Cardiac muscle cell (in vitro differentiated cells and primary cell): Measurements from ENCODE around the gene SND1. TPM values are rescaled to one million over a fixed set of nuclear protein-coding genes. Genes with fewer than 3 reads are reported as not detected.

ENCODE experiments used
- DNase-seq, 2 donors: peaks; one replicate each; pipeline versions ENCODE4 v3.0.0 to v3.0.0-alpha.2; 2010 to 2017; ENCODE audit warnings: low read depth in 1 of 2, low spot score in 1 of 2
- H3K27ac ChIP-seq: fragments of 200-600 bp; sonication (generic); 2 replicates; pipeline ENCODE4 v1.5.1; 2016
- H3K27me3 ChIP-seq: fragments of 200-600 bp; sonication (generic); 2 replicates; pipeline ENCODE4 v1.6.0; 2016; ENCODE audit warnings: control low read depth
- H3K36me3 ChIP-seq: fragments of 200-600 bp; sonication (generic); 2 replicates; pipeline ENCODE4 v1.5.1; 2016; ENCODE audit warnings: control low read depth
- H3K4me1 ChIP-seq: fragments of 200-600 bp; sonication (generic); 2 replicates; pipeline ENCODE4 v1.8.1; 2017; ENCODE audit warnings: low read depth, mild to moderate bottlenecking, mixed run types
- H3K4me3 ChIP-seq: fragments of 200-600 bp; sonication (generic); 2 replicates; pipeline ENCODE4 v1.5.1; 2016; ENCODE audit warnings: mild to moderate bottlenecking
- H3K9me3 ChIP-seq: fragments of 200-600 bp; sonication (generic); 2 replicates; pipeline ENCODE4 v1.5.1; 2017; ENCODE audit warnings: low read depth, mild to moderate bottlenecking, control low read depth
- polyA plus RNA-seq: library from polyadenylated mRNA; unstranded; fragments of >200 nt; fragmentation: Nextera tagmentation; extraction: Ambion mirVana; gene quantifications from 2 replicates; pipeline ENCODE4 v1.2.1, GENCODE V29; 2016
- total RNA-seq: library from RNA; depleted of rRNA; stranded (reverse); fragments of >200 nt; gene quantifications from 2 replicates; pipeline ENCODE4 v1.2.3, GENCODE V29; 2016
- TF ChIP-seq, protein P1 (sequence below): IDR thresholded peaks from 2 replicates; pipeline ENCODE4 v1.5.1; 2012; ENCODE audit warnings: low read depth, mild to moderate bottlenecking, low read length

Gene SND1
- total and polyA plus RNA-seq, 2 experiments from 2014 or later: 114 to 172 TPM

- DNase-seq: no peak
- no peak overlapping the region for H3K4me3 ChIP-seq
- H3K27ac ChIP-seq: no peak overlapping the region
- peaks cover 18% of the 10 kb centered on the region for H3K4me1 ChIP-seq
- no peaks in the 10 kb centered on the region for H3K36me3 ChIP-seq
- no peaks in the 10 kb centered on the region for H3K27me3 ChIP-seq
- TF ChIP-seq, protein P1, sequence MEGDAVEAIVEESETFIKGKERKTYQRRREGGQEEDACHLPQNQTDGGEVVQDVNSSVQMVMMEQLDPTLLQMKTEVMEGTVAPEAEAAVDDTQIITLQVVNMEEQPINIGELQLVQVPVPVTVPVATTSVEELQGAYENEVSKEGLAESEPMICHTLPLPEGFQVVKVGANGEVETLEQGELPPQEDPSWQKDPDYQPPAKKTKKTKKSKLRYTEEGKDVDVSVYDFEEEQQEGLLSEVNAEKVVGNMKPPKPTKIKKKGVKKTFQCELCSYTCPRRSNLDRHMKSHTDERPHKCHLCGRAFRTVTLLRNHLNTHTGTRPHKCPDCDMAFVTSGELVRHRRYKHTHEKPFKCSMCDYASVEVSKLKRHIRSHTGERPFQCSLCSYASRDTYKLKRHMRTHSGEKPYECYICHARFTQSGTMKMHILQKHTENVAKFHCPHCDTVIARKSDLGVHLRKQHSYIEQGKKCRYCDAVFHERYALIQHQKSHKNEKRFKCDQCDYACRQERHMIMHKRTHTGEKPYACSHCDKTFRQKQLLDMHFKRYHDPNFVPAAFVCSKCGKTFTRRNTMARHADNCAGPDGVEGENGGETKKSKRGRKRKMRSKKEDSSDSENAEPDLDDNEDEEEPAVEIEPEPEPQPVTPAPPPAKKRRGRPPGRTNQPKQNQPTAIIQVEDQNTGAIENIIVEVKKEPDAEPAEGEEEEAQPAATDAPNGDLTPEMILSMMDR: no peak
- no peaks in the 10 kb centered on the region for H3K9me3 ChIP-seq
Observed at GRCh38 chr7:127909424-127910152, 257.6 kb downstream of the SND1 start.

GRCh38 chr7:127910670-127911069, 258.7 kb downstream of the SND1 start:
- no peak for DNase-seq

DNA sequence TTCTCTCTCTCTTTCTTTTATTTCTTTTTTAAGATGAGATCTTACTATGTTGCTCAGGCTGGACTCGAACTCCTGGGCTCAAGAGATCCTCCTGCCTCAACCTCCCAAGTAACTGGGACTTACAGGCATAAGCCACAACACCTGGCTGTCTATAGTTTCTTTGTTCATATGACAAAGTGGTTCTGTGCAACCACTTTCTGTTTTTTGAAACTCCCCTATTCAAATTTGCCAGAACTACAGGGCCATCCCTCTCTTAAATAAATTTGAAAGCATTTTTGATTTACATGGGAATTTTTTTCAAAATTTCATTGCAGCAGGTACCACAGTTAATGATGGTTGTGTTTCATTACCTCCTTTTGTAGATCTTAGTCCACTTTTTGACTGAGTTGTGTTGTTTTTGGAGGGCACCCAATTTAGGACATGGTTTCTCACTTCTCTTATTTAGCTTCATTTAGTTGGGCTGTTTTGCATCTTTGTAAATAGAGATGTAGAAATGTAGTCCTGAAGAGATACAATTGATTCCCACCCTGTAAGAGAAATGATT, 260.0 kb downstream of the SND1 start:
- no peak overlapping the region for H3K4me3 ChIP-seq
- no peak overlapping the region for H3K27ac ChIP-seq
- H3K4me1 ChIP-seq: peaks cover 13% of the 10 kb centered on the region
- no peak for DNase-seq
- TF ChIP-seq, protein P1: no peak
- no peaks in the 10 kb centered on the region for H3K27me3 ChIP-seq
- no peaks in the 10 kb centered on the region for H3K9me3 ChIP-seq
- H3K36me3 ChIP-seq: no peaks in the 10 kb centered on the region

More at GRCh38 chr7:127910670-127911069, 258.7 kb downstream of the SND1 start:
- Histone ChIP-seq H3K27me3 (no peaks in the 10 kb centered on the region), H3K4me3 (no peak overlapping the region), H3K9me3 (no peaks in the 10 kb centered on the region), H3K4me1 (peaks cover 16% of the 10 kb centered on the region), H3K36me3 (no peaks in the 10 kb centered on the region), H3K27ac (no peak overlapping the region)
- TF ChIP-seq, protein P1: no peak

GRCh38 chr7:127912901-127913300, 260.9 kb downstream of the SND1 start:
- no peaks in the 10 kb centered on the region for H3K9me3 ChIP-seq
- DNase-seq: no peak
- no peaks in the 10 kb centered on the region for H3K36me3 ChIP-seq
- H3K27me3 ChIP-seq: no peaks in the 10 kb centered on the region
- no peak overlapping the region for H3K4me3 ChIP-seq
- TF ChIP-seq, protein P1: no peak
- H3K4me1 ChIP-seq: peaks cover 13% of the 10 kb centered on the region
- H3K27ac ChIP-seq: no peak overlapping the region

DNA sequence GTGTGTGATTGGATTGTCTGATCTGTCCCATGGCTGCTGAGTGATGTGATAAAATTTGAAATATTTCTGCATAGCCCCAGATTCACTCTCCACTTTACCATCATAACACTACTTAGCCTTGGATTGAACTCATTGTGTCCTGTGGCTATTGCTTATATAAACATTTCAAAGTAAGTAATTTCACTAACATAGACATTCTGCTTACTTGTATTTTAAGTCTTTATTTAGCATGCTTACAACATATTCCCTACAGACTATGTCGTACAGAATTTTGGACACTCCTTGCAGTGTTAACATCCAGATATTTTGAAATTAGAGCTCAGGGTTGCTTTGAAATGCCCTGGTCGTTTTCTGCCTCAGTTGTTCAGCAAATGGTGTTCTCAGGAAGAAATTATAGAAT, 261.7 kb downstream of the SND1 start:
- H3K9me3 ChIP-seq: no peaks in the 10 kb centered on the region
- no peak overlapping the region for H3K27ac ChIP-seq
- H3K27me3 ChIP-seq: no peaks in the 10 kb centered on the region
- no peak overlapping the region for H3K4me3 ChIP-seq
- H3K4me1 ChIP-seq: peaks cover 13% of the 10 kb centered on the region
- DNase-seq: no peak
- no peaks in the 10 kb centered on the region for H3K36me3 ChIP-seq
- TF ChIP-seq, protein P1: no peak
